ENCODE data around the gene HEXD.
"Not testable (repeated sequence)": the region's sequence is repeated elsewhere in the genome, so short reads cannot be mapped to it uniquely, and the experiment has no call there.

HEXD gene

GRCh38 chr17:82410014-82410716, 8.0 kb upstream of the HEXD start:
- no peak for ATAC-seq (replicated peaks)
- peaks cover 7 to 9% of the 10 kb centered on the region in 2 donors for H3K4me1 Mint-ChIP-seq (ENCODE audit: low read depth in 2 of 2)

DNA sequence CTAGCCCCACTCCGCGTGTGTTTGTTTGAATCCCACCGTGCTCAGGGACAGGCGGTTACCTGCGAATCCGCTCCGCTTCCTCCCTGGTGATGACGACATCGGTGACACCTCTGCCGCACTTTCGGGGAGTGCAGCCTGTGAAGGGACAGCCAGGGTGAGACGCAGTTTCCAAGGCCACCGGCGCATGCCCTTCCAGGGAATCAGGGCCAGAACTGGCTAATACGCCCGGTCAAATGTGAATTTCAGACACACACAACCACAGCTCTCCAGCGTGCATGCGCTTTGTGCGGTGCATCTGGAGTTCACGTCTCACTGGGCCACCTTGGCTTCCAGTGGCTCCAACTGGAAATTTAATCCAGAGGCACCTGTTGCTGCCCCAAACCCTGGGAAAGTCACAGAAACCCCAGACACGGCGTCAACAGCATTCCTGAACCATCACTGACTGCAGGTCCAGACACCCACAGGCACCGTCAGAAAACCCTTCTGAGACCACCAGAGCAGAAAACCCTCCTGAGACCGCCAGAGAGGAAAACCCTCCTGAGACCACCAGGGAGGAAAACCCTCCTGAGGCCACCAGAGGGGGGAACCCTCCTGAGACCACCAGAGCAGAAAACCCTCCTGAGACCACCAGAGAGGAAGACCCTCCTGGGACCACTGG, 6.6 kb upstream of the HEXD start:
- Mint-ChIP-seq H3K4me3 (no peak overlapping the region), H3K4me1 (ENCODE audit: low read depth in 2 of 2) (peaks cover 7 to 10% of the 10 kb centered on the region in 2 donors), H3K36me3 (ENCODE audit: insufficient read depth) (peaks cover 11% of the 10 kb centered on the region)

More at GRCh38 chr17:82410014-82410716, 8.0 kb upstream of the HEXD start:
- no peaks in the 10 kb centered on the region for H3K9me3 Mint-ChIP-seq
- H3K36me3 Mint-ChIP-seq (ENCODE audit: insufficient read depth): peaks cover 11% of the 10 kb centered on the region
- H3K27ac Mint-ChIP-seq: no peak overlapping the region
- no peak overlapping the region for H3K4me3 Mint-ChIP-seq
- H3K27me3 Mint-ChIP-seq: no peaks in the 10 kb centered on the region
- no peak for DNase-seq

DNA sequence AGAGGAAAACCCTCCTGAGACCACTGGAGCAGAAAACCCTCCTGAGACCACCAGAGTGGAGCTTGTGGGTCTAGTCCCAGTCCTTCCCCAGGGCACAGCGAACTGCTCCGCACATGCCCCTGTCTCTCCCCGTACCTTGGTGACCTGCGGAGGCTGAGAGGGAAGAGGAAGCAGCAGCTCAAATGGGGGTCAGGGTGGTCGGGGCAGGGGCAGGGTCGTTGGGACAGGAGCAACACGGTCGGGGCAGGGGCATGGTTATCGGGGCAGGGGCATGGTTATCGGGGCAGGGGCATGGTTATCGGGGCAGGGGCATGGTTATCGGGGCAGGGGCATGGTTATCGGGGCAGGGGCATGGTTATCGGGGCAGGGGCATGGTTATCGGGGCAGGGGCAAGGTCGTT, 6.1 kb upstream of the HEXD start:
- H3K27me3 Mint-ChIP-seq; ATAC-seq (replicated peaks); H3K27ac Mint-ChIP-seq; H3K4me1 Mint-ChIP-seq (ENCODE audit: low read depth in 2 of 2); H3K9me3 Mint-ChIP-seq; H3K4me3 Mint-ChIP-seq; DNase-seq: not testable (repeated sequence)
- H3K36me3 Mint-ChIP-seq (ENCODE audit: insufficient read depth): peaks cover 11% of the 10 kb centered on the region

More for the DNA sequence above, 6.6 kb upstream of the HEXD start:
- ATAC-seq (replicated peaks) (no peak), DNase-seq (no peak)
- H3K27me3 Mint-ChIP-seq: no peaks in the 10 kb centered on the region
- no peak overlapping the region for H3K27ac Mint-ChIP-seq
- no peaks in the 10 kb centered on the region for H3K9me3 Mint-ChIP-seq

- peaks cover 12% of the 10 kb centered on the region for H3K36me3 Mint-ChIP-seq (ENCODE audit: insufficient read depth)
- DNase-seq (no peak), ATAC-seq (replicated peaks) (no peak)
- H3K4me3 Mint-ChIP-seq: no peak overlapping the region
- peaks cover 7 to 10% of the 10 kb centered on the region in 2 donors for H3K4me1 Mint-ChIP-seq (ENCODE audit: low read depth in 2 of 2)
- H3K27ac Mint-ChIP-seq: no peak overlapping the region
- no peaks in the 10 kb centered on the region for H3K9me3 Mint-ChIP-seq
- H3K27me3 Mint-ChIP-seq: no peaks in the 10 kb centered on the region
Measured at GRCh38 chr17:82412535-82413520, 5.3 kb upstream of the HEXD start.

DNA sequence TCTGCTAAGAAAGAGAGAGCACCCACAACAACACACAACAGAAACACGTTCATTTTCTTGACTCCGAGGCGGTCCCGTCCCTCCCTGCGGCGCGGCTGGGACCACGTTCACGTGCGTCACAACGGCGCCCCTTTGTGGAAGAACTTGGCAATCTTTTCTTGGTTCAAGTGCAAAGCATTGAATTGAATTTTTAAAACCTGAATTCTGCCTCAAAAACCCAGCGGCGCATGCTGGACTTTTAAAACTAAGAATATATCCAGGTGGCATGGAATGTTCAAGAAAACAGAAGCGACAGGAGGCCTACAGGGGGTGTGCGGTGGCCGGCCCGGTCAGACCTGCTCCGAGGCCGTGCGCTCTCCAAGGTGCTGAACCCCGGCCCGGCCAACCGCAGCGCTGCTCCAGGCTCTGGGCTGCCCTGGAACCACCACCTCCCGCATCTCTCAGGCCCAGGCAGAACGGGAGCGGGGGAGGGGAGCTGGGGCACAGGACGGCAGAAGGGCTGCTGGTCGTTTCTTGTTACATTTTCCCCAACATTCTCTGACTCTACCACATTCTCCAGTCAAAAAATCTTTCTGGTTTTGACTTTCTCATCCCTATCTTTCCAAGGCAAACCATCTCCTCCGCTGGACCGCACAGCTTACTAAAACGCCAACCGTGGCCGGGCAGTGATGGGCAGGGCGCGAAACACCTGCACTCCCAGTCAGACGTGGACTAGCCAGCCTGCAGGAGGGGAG, 3.4 kb upstream of the HEXD start:
- Mint-ChIP-seq H3K27me3 (no peaks in the 10 kb centered on the region), H3K4me1 (ENCODE audit: low read depth in 2 of 2) (peaks cover 8 to 10% of the 10 kb centered on the region in 2 donors), H3K27ac (no peak overlapping the region), H3K4me3 (peak overlapping the region in 1 of 2 donors; percentile 34), H3K9me3 (no peaks in the 10 kb centered on the region), H3K36me3 (ENCODE audit: insufficient read depth) (peaks cover 10% of the 10 kb centered on the region)
- peak; percentile 18 for ATAC-seq (replicated peaks)
- peak; percentile 64 to 75 (median 65) for DNase-seq

- Mint-ChIP-seq H3K4me3 (peak overlapping the region in 1 of 2 donors; percentile 34), H3K27me3 (no peaks in the 10 kb centered on the region), H3K27ac (no peak overlapping the region)
Measured at GRCh38 chr17:82415336-82415735, 2.8 kb upstream of the HEXD start.

DNA sequence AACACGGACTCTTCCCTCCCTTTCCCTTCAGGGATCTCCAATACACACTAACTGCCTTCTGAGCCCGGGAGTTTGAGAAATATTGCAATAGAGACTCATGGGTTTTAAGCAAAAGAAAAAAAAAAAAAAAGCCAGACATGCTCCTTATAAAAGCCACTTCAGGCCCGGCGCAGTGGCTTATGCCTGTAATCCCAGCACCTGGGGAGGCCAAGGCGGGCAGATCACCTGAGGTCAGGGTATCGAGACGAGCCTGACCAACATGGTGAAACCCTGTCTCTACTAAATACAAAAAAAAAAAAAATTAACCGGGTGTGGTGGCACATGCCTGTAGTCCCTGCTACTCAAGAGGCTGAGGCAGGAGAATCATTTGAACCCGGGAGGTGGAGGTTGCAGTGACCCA, 2.4 kb upstream of the HEXD start:
- no peak for DNase-seq
- H3K9me3 Mint-ChIP-seq: no peaks in the 10 kb centered on the region
- peaks cover 18% of the 10 kb centered on the region for H3K36me3 Mint-ChIP-seq (ENCODE audit: insufficient read depth)
- peaks cover 12 to 13% of the 10 kb centered on the region in 2 donors for H3K4me1 Mint-ChIP-seq (ENCODE audit: low read depth in 2 of 2)
- no peaks in the 10 kb centered on the region for H3K27me3 Mint-ChIP-seq
- no peak overlapping the region for H3K27ac Mint-ChIP-seq
- no peak overlapping the region for H3K4me3 Mint-ChIP-seq
- ATAC-seq (replicated peaks): no peak

More at GRCh38 chr17:82415336-82415735, 2.8 kb upstream of the HEXD start:
- H3K4me1 Mint-ChIP-seq (ENCODE audit: low read depth in 2 of 2): peaks cover 12 to 13% of the 10 kb centered on the region in 2 donors
- DNase-seq (no peak), ATAC-seq (replicated peaks) (no peak)
- H3K9me3 Mint-ChIP-seq: no peaks in the 10 kb centered on the region
- peaks cover 13% of the 10 kb centered on the region for H3K36me3 Mint-ChIP-seq (ENCODE audit: insufficient read depth)

GRCh38 chr17:82416264-82416663, 1.9 kb upstream of the HEXD start:
- Mint-ChIP-seq H3K4me1 (ENCODE audit: low read depth in 2 of 2) (peaks cover 12 to 13% of the 10 kb centered on the region in 2 donors), H3K4me3 (no peak overlapping the region), H3K27ac (no peak overlapping the region), H3K9me3 (no peaks in the 10 kb centered on the region), H3K27me3 (no peaks in the 10 kb centered on the region), H3K36me3 (ENCODE audit: insufficient read depth) (peaks cover 18% of the 10 kb centered on the region)
- DNase-seq: no peak
- no peak for ATAC-seq (replicated peaks)

GRCh38 chr17:82416771-82417170, 1.4 kb upstream of the HEXD start:
- Mint-ChIP-seq H3K9me3 (no peaks in the 10 kb centered on the region), H3K4me3 (no peak overlapping the region), H3K27me3 (no peaks in the 10 kb centered on the region), H3K27ac (no peak overlapping the region), H3K36me3 (ENCODE audit: insufficient read depth) (peaks cover 22% of the 10 kb centered on the region), H3K4me1 (ENCODE audit: low read depth in 2 of 2) (peaks cover 12 to 13% of the 10 kb centered on the region in 2 donors)
- ATAC-seq (replicated peaks) (no peak), DNase-seq (no peak)

- peak overlapping the region; percentile 73 to 81 for H3K4me3 Mint-ChIP-seq
- no peaks in the 10 kb centered on the region for H3K27me3 Mint-ChIP-seq
- DNase-seq: no peak
- no peak for ATAC-seq (replicated peaks)
- H3K27ac Mint-ChIP-seq: peak overlapping the region in 1 of 2 donors; percentile 83
- H3K36me3 Mint-ChIP-seq (ENCODE audit: insufficient read depth): peaks cover 23% of the 10 kb centered on the region
- H3K9me3 Mint-ChIP-seq: no peaks in the 10 kb centered on the region
- peaks cover 8 to 20% of the 10 kb centered on the region in 2 donors for H3K4me1 Mint-ChIP-seq (ENCODE audit: low read depth in 2 of 2)
Measured at GRCh38 chr17:82419540-82419939, 1.4 kb downstream of the HEXD start.

GRCh38 chr17:82424001-82424862, 6.1 kb downstream of the HEXD start:
- Mint-ChIP-seq H3K36me3 (ENCODE audit: insufficient read depth) (peaks cover 19% of the 10 kb centered on the region), H3K4me1 (ENCODE audit: low read depth in 2 of 2) (peaks cover 11 to 22% of the 10 kb centered on the region in 2 donors), H3K27me3 (no peaks in the 10 kb centered on the region), H3K27ac (peak overlapping the region in 1 of 2 donors; percentile 7), H3K9me3 (no peaks in the 10 kb centered on the region), H3K4me3 (no peak overlapping the region)
- ATAC-seq (replicated peaks): peak; percentile 58
- DNase-seq: peak; percentile 44 to 60 (median 52)

- Mint-ChIP-seq H3K36me3 (ENCODE audit: insufficient read depth) (peaks cover 19% of the 10 kb centered on the region), H3K4me3 (no peak overlapping the region), H3K27ac (peak overlapping the region in 1 of 2 donors; percentile 7), H3K4me1 (ENCODE audit: low read depth in 2 of 2) (peaks cover 15 to 26% of the 10 kb centered on the region in 2 donors), H3K27me3 (no peaks in the 10 kb centered on the region), H3K9me3 (no peaks in the 10 kb centered on the region)
- no peak for ATAC-seq (replicated peaks)
- DNase-seq: no peak
Measured at GRCh38 chr17:82424863-82425159, 6.7 kb downstream of the HEXD start.

Data from effector memory CD8-positive, alpha-beta T cell (primary cell).